Activated CD4-positive, alpha-beta T cell treated with anti-CD3 and anti-CD28 coated beads for 4 hours (primary cell): ENCODE measurements around the gene VGF.

Source experiments
- DNase-seq, 2 donors: peaks; one replicate each; pipeline ENCODE4 v3.0.0-alpha.2; 2020

The VGF gene

DNA sequence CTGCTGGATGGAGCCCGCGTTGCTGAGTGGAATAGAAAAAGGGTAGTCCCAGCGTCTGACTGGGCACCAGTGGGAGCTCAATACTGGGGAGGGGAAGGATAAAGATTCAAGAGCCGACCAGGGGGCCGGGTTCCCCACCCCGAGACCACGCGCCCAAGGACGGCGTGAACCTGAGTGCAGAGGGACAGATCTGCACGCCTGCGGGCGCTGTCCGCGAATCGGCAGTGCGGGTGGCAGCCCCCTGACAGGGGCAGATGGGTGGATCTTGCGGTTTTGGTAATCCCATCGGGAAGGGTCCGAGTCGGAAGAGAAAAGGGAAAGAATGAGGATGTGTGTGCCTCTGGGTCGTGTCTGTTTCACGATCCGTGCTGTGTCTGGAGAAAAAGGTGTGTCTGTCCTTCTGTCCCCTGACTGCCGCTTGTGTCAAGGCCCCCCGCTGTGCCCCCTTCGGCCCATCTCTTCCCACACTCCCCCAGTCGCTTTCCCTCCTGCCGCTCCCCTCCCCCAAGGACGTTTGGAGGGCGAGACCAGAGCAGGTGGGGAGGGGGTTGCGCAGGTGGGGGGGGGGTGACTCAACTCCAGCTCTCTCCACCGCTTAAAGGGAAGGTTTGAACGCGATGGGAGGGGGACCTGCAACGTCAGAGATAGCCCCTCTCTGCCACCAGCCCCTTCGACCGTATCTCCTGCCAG lies 734 bp upstream of the VGF start:
- DNase-seq, result no peak

DNA sequence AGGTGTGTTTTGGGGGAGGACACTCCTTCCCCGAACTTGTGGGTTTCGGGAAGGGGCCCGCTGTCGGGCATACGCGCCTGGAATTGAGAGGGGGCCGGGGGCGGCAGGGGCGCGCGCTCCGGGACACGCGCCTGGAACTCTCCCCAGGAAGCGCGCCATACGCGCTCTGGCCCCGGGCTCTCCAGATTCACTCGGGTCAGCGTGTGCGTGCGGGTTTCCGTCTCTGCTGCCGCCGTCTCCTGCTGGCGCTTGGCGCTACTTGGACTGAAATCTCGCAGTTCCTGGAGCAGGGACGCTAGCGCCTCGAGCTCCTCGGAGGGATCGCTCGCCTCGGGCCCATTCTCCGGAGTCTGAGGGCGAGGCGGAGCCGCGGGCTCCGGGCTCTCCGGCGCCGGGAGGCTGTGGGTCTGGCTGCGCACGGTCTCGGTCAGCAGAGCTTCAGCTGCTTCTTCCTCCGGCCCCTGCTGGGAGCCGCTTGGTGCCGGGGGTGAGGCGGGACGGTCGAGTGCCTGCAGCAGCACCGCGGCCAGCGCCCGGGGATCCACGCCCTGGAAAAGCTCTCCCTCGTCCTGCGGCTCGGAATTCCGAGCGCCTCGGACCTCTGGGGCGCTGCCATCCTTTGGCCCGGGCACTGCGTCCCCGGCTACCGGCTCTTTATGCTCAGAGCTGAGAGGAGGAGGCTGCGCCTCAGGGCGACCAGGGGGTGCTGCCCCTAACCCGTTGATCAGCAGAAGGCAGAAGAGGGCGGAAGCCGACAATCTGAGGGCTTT lies 1.1 kb downstream of the VGF start:
- DNase-seq, result no peak

DNA sequence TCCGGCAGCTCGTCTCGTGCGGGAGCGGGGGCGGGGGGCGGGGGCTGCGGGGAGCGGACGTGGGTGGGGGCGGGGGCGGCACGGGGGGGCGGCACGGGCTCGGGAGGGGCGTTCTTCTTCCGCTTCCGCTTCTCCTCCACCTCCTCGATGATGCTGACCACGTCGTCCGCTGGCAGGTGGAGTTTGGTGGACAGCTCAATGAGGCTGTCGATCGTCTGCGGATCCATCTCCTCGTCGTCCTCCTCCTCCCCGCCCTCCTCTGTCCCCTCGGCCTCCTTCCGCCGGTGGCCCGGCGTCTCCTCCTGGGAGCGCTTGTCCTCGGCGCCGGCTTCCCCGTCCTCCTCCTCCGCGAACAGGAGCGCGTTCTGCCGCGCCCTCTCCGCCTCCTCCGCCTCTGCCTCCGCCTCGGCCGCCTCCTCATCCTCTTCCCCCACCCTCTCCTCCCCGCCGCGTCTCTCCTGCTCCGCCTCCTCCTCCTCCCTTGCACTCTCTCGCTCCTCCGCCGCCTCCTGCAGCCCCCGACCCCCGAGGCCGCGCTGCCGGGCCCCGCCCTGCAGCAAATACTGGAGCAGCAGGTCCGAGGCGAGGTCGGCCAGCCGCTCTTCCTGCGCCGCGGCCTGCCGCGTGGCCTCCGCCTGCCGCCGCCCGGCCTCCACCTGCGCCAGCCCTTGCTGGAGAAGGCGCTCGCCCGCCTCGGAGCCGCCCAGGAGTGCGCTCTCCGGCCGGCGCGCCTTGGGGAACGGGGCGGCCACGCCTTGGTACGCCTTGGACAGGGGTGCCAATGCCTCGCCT lies 1.9 kb downstream of the VGF start:
- DNase-seq, result peak; percentile 53 to 57

GRCh38 chr7:101162551-101163278 lies 2.7 kb downstream of the VGF start:
- no peak for DNase-seq

DNA sequence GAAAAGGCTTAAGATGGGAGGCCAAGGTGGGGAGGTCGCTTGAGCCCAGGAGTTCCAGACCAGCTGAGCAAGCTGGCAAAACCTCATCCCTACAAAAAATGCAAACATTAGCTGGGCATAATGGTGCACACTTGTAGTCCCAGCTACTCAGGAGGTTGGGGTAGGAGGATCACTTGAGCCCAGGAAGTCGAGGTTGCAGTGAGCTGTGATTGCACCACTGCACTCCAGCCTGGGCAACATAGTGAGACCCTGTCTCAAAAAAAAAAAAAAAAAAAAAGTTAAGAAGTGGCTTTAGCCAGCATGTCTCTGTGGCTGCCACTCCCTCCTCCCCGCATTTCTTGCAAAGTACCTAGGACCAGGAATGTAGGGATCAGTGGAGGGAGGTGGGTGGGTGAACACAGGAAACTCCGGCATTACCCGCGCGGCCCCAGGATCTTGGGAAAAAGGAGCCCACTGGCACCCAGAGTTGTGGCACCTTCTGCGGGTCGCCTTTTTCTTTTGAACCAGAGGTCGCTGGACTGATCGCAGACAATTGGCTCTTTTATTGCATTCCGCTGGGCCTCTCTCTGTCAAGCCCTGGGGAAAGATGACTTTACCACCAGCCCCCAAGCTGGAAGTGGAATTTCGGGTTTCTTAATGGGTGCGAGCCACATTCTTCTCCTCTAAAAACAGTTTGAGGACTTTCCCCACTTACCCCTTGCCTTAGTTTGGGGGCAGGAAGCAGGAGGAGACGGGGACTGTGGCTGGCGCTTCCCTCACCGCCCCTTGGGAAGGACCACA lies 3.5 kb downstream of the VGF start:
- no peak for DNase-seq

- DNase-seq, result no peak
Observed at GRCh38 chr7:101160910-101161309, 4.5 kb downstream of the VGF start.

GRCh38 chr7:101159696-101160674 lies 5.4 kb downstream of the VGF start:
- DNase-seq, result no peak

GRCh38 chr7:101156866-101157589 lies 8.3 kb downstream of the VGF start:
- DNase-seq, result no peak

GRCh38 chr7:101156277-101156676 lies 9.1 kb downstream of the VGF start:
- no peak for DNase-seq

GRCh38 chr7:101155303-101155702 lies 10.1 kb downstream of the VGF start:
- no peak for DNase-seq

DNA sequence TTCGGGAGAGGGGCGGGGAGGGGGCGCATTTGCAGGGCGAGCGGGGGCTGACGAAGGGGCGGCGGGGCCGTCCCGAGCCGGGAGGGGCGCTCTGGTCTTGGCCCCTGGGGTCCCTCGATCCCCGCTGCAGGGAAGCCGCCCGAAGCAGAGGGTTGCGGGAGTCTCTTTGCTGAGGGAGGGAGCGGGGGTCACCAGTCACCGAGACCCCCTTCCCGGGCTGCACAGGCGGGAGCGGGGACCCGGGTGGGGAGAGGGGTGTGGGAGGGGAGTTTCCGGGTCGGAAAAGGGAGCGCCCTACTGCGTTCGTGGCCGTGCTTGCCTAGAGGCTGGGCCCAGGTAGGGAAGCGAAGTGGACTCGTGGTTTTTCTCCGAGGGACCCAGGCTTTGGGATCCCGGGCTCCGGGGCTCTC lies 10.7 kb downstream of the VGF start:
- no peak for DNase-seq

GRCh38 chr7:101153969-101154692 lies 11.2 kb downstream of the VGF start, which contains the start of gene AP1S1:
Gene AP1S1 (plus strand): TSS chr7:101154476. CDS start chr7:101154515, 39 bp downstream.
- peak; percentile 93 to 96 for DNase-seq

GRCh38 chr7:101151908-101152651 lies 13.3 kb downstream of the VGF start:
- no peak for DNase-seq

DNA sequence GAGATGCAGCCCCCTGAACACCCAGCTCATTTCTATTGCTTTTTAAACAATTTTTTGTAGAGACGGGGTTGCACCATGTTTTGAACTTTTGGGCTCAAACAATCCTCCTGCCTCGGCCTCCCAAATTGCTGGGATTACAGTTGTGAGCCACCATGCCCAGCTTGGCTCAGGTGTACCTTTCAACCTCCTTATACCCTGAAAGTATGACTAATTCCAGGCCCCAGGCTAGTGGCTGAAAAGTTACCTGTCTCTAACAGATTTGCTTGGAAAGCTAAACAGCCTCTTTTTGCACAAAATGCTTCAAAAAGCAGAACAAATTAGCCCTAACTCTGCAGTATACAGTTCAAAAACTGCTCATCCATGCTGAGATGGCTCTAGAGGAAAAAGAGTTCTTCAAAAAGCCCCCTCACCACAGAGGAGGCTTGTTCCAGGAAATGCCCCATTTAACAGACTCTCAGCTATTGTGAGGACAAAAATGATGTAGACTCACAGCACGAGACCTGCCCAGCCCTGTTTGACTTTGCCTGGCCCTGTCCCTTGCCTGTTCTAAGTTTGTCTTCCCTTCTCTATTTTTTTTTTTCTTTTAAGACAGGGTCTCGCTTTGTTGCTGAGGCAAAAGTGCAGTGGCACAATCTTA lies 24.5 kb downstream of the VGF start:
- DNase-seq, result no peak

GRCh38 chr7:101140339-101140699 lies 25.1 kb downstream of the VGF start:
- DNase-seq, result no peak

- peak; percentile 88 to 91 for DNase-seq
Observed at GRCh38 chr7:101138213-101138870, 27.0 kb downstream of the VGF start.

- no peak for DNase-seq
Observed at GRCh38 chr7:101137651-101138212, 27.6 kb downstream of the VGF start.
